Endothelial cell of umbilical vein (primary cell): ENCODE measurements around the gene TLCD2. TPM values are rescaled to one million over a fixed set of nuclear protein-coding genes. Genes with fewer than 3 reads are reported as not detected.

Experiments used
- BruUV-seq: library from RNA; stranded (reverse); fragments of 400-500 nt; replicated peaks from 2 replicates; lab custom pipeline; 2021; lab: Mats Ljungman, UMichigan
- CTCF ChIA-PET: fragments of 300-600, 350-600 bp; sonication (Branson Sonifier 250); formaldehyde crosslinking; loops from one replicate; lab custom pipeline; 2021; ENCODE audit warnings: antibody characterized with exemption, inconsistent platforms; lab: Charles Lee
- POLR2A ChIA-PET: fragments of 300-600, 350-600 bp; sonication (Branson Sonifier 250); formaldehyde crosslinking; loops from one replicate; lab custom pipeline; 2021; ENCODE audit warnings: antibody characterized with exemption, inconsistent platforms; lab: Charles Lee
- DNase-seq: peaks from one replicate; pipeline ENCODE4 v3.0.0-alpha.2; 2011; ENCODE audit warnings: low read depth, low spot score
- FAIRE-seq: peaks from 2 replicates; lab custom pipeline; 2011; peaks lifted over from hg19 to GRCh38; lab: Jason Lieb, UNC
- H2AFZ ChIP-seq: 2 replicates; pipeline ENCODE4 v1.6.0; 2012; ENCODE audit warnings: low read depth, low read length, control low read depth, inconsistent platforms
- H3K27ac ChIP-seq: 2 replicates; pipeline ENCODE4 v1.5.1; 2011; ENCODE audit warnings: low read depth, mild to moderate bottlenecking, control low read depth, low read length, moderate library complexity; ENCODE audit not compliant: insufficient read depth
- H3K27me3 ChIP-seq, 2 experiments: 2 replicates each; pipeline versions ENCODE4 v1.6.0 to v1.6.1; 2011; ENCODE audit warnings: low read length in 2 of 2, mixed read lengths in 1 of 2; ENCODE audit not compliant: control insufficient read depth in 2 of 2, insufficient read depth in 2 of 2
- H3K36me3 ChIP-seq, 2 experiments: 2 replicates in 1 of 2; 3 replicates in 1 of 2; pipeline ENCODE4 v1.5.1; 2011; ENCODE audit warnings: low read length in 2 of 2, mild to moderate bottlenecking in 1 of 2, moderate library complexity in 1 of 2; ENCODE audit not compliant: control insufficient read depth in 2 of 2, insufficient read depth in 2 of 2; ENCODE audit errors: extremely low read depth in 1 of 2
- H3K4me1 ChIP-seq: 3 replicates; pipeline ENCODE4 v1.5.1; 2011; ENCODE audit warnings: mild to moderate bottlenecking, low read length; ENCODE audit not compliant: control insufficient read depth, insufficient read depth; ENCODE audit errors: extremely low read depth
- H3K4me2 ChIP-seq: 2 replicates; pipeline ENCODE4 v1.6.1; 2011; ENCODE audit warnings: low read length, control low read depth, mixed read lengths; ENCODE audit not compliant: insufficient read depth
- H3K4me3 ChIP-seq, 3 experiments: fragments of 200-600 bp in 1 of 3; sonication (generic), shearing (Covaris generic) in 1 of 3; replicated peaks in 1 of 3; 2 replicates each; pipeline ENCODE4 v1.5.1; 2011 to 2016; ENCODE audit warnings: control low read depth in 3 of 3, low read length in 3 of 3, mild to moderate bottlenecking in 2 of 3, inconsistent platforms in 1 of 3, low read depth in 1 of 3, moderate library complexity in 1 of 3; ENCODE audit not compliant: insufficient read depth in 1 of 3
- H3K79me2 ChIP-seq: 2 replicates; pipeline ENCODE4 v1.6.0; 2012; ENCODE audit warnings: low read length, inconsistent platforms; ENCODE audit not compliant: control insufficient read depth, insufficient read depth
- H3K9ac ChIP-seq: replicated peaks from 2 replicates; pipeline ENCODE3; 2011; ENCODE audit warnings: low read length, control low read depth; ENCODE audit not compliant: insufficient read depth; ENCODE audit errors: extremely low read depth
- H3K9me1 ChIP-seq: replicated peaks from 3 replicates; pipeline ENCODE4 v1.6.0; 2011; ENCODE audit warnings: mild to moderate bottlenecking, low read length; ENCODE audit not compliant: control insufficient read depth, insufficient read depth; ENCODE audit errors: extremely low read depth
- H3K9me3 ChIP-seq: replicated peaks from 2 replicates; pipeline ENCODE4 v1.5.1; 2012; ENCODE audit warnings: low read length, inconsistent platforms; ENCODE audit not compliant: control insufficient read depth, insufficient read depth
- H4K20me1 ChIP-seq: replicated peaks from 2 replicates; pipeline ENCODE3; 2011; ENCODE audit warnings: mild to moderate bottlenecking, low read length; ENCODE audit not compliant: control insufficient read depth, insufficient read depth; ENCODE audit errors: extremely low read depth
- EZH2 ChIP-seq: IDR thresholded peaks from 2 replicates; pipeline ENCODE4 v1.6.1; 2012; ENCODE audit warnings: borderline replicate concordance, low read depth, mild to moderate bottlenecking, moderate library complexity, low read length, inconsistent platforms; ENCODE audit not compliant: severe bottlenecking
- FOS ChIP-seq: IDR thresholded peaks from 2 replicates; pipeline ENCODE4 v1.6.1; 2011; ENCODE audit warnings: mild to moderate bottlenecking, low read length, moderate library complexity, borderline replicate concordance; ENCODE audit not compliant: insufficient read depth
- GATA2 ChIP-seq: IDR thresholded peaks from 2 replicates; pipeline ENCODE4 v1.7.0; 2011; ENCODE audit warnings: low read depth, mild to moderate bottlenecking, moderate library complexity, mixed read lengths, low read length; ENCODE audit not compliant: insufficient read length, insufficient read depth
- JUN ChIP-seq: IDR thresholded peaks from 2 replicates; pipeline ENCODE4 v1.6.1; 2011; ENCODE audit warnings: borderline replicate concordance, low read depth; ENCODE audit not compliant: insufficient read length, insufficient read depth
- MYC ChIP-seq: IDR thresholded peaks from one replicate; pipeline ENCODE4 v1.6.1; 2011; ENCODE audit warnings: mild to moderate bottlenecking, low read depth, low read length
- POLR2A ChIP-seq: IDR thresholded peaks from 2 replicates; pipeline ENCODE4 v1.6.1; 2012; ENCODE audit warnings: low read depth, mild to moderate bottlenecking, control low read depth, low read length
- POLR2AphosphoS5 ChIP-seq: IDR thresholded peaks from 2 replicates; pipeline ENCODE4 v1.6.1; 2012; ENCODE audit warnings: low read depth, mild to moderate bottlenecking, control low read depth, low read length, moderate library complexity; ENCODE audit not compliant: insufficient read depth
- dilution Hi-C: fragments of 300-500 bp; cut with MboI; formaldehyde crosslinking; loops from one replicate; pipeline ENCODE4 v1.15.0; 2019; ENCODE audit warnings: low sequenced_read_pairs; ENCODE audit not compliant: extremely low pct_ligation_motif_present
- intact Hi-C: fragments of 100-400 bp; cut with micrococcal nuclease; formaldehyde crosslinking; loops from one replicate; pipeline ENCODE4 v1.10.0; 2022
- polyA plus RNA-seq, 4 experiments: library from polyadenylated mRNA; depleted of rRNA in 3 of 4; stranded (reverse) in 3 of 4; unstranded in 1 of 4; fragments of >200 nt; gene quantifications; 2 replicates each; pipeline versions ENCODE4 v1.2.1 to v1.2.3, GENCODE V29; 2011 to 2012; ENCODE audit warnings: missing spikeins in 1 of 4
- total RNA-seq: library from RNA; stranded (reverse); gene quantifications from 2 replicates; pipeline ENCODE4 v1.2.3, GENCODE V29; 2021
- TF ChIP-seq, protein P1 (sequence below): IDR thresholded peaks from 2 replicates; pipeline ENCODE4 v1.6.1; 2011; ENCODE audit not compliant: insufficient read depth, insufficient read length
- TF ChIP-seq, protein P2 (sequence below), 2 donors: IDR thresholded peaks; 1 replicate in 1 of 2; 2 replicates in 1 of 2; pipeline ENCODE4 v1.5.1; 2011; ENCODE audit warnings: low read length in 2 of 2, mild to moderate bottlenecking in 2 of 2, moderate library complexity in 2 of 2, control low read depth in 1 of 2, inconsistent platforms in 1 of 2, low read depth in 1 of 2; ENCODE audit not compliant: insufficient read depth in 1 of 2; ENCODE audit errors: extremely low read depth in 1 of 2

Gene TLCD2
- total and polyA plus RNA-seq, 2 donors (not counting 3 experiments of a cell fraction or from before 2014, with no cell fraction given), result 0.72 to 2.1 TPM

DNA sequence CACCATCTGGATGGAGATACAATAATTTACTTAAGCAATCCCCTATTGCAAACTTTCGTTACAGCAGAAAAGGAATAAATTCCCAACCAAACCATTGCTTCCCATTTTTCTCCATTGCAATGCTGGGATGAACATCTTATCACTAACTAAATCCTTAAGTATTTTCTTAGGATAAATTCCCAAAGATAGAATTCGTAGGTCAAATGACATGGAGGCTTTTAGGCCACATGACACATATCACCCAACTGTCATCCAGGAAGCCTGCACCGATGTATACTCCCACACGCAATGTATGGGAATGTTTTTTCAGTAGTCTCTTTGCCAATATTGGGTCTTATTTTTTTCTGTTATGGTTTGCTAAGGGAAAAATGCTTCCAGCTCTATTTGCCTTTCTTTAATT, 1.6 kb upstream of the TLCD2 start:
- intact Hi-C loops, result loop anchor here (10.0 kb wide), 2 partner anchors 147 to 623 kb away; partner anchors contain the start of genes PITPNA, SGSM2 and TSR1
- ChIA-PET CTCF (no interaction called here), POLR2A (no interaction called here)
- DNase-seq, result no peak
- no peaks in the 10 kb centered on the region for H4K20me1 ChIP-seq
- H3K36me3 ChIP-seq, result peaks cover 19 to 20% of the 10 kb centered on the region in 2 experiments
- no peaks in the 10 kb centered on the region for H3K27me3 ChIP-seq
- H3K4me2 ChIP-seq, result no peak overlapping the region
- peaks cover 36% of the 10 kb centered on the region for H3K4me1 ChIP-seq
- no peak overlapping the region for H3K27ac ChIP-seq
- no peaks in the 10 kb centered on the region for H3K9me1 ChIP-seq
- no peak overlapping the region for H3K4me3 ChIP-seq
- dilution Hi-C loops, result no loop called here
- H3K9me3 ChIP-seq, result no peaks in the 10 kb centered on the region
- no peak overlapping the region for H3K9ac ChIP-seq
- no peak for TF ChIP-seq JUN
- TF ChIP-seq FOS, result no peak
- no peak for TF ChIP-seq GATA2
- TF ChIP-seq, protein P1, sequence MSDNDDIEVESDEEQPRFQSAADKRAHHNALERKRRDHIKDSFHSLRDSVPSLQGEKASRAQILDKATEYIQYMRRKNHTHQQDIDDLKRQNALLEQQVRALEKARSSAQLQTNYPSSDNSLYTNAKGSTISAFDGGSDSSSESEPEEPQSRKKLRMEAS, result no peak
- no peak for TF ChIP-seq POLR2A
- TF ChIP-seq MYC, result no peak
- no peak for TF ChIP-seq EZH2
- TF ChIP-seq, protein P2, sequence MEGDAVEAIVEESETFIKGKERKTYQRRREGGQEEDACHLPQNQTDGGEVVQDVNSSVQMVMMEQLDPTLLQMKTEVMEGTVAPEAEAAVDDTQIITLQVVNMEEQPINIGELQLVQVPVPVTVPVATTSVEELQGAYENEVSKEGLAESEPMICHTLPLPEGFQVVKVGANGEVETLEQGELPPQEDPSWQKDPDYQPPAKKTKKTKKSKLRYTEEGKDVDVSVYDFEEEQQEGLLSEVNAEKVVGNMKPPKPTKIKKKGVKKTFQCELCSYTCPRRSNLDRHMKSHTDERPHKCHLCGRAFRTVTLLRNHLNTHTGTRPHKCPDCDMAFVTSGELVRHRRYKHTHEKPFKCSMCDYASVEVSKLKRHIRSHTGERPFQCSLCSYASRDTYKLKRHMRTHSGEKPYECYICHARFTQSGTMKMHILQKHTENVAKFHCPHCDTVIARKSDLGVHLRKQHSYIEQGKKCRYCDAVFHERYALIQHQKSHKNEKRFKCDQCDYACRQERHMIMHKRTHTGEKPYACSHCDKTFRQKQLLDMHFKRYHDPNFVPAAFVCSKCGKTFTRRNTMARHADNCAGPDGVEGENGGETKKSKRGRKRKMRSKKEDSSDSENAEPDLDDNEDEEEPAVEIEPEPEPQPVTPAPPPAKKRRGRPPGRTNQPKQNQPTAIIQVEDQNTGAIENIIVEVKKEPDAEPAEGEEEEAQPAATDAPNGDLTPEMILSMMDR (IDR thresholded peaks at IDR 0.05; ENCODE audit: extremely low read depth in 1 of 2, insufficient read depth in 1 of 2, low read depth in 1 of 2, low read length in 2 of 2), result no peak
- no peak for TF ChIP-seq POLR2AphosphoS5
- H2AFZ ChIP-seq, result no peak overlapping the region
- no peak for FAIRE-seq
- no TSS peak for BruUV-seq
- peaks cover 41% of the 10 kb centered on the region for H3K79me2 ChIP-seq
